Measurements from ENCODE around the gene UBE2L6.

GRCh38 chr11:57584341-57584740 lies 16.9 kb upstream of the UBE2L6 start:
- no peak for TF ChIP-seq EZH2 (IDR thresholded peaks at IDR 0.05; ENCODE audit: insufficient read depth, poor library complexity, severe bottlenecking)
- no peak for TF ChIP-seq EZH2phosphoT487 (IDR thresholded peaks at IDR 0.05; ENCODE audit: insufficient read depth, low read depth)

Data from GM23248 (cell line).